Naive thymus-derived CD4-positive, alpha-beta T cell (primary cell): ENCODE data around the gene SEC14L2. TPM values are rescaled to one million over a fixed set of nuclear protein-coding genes. Genes with fewer than 3 reads are reported as not detected.
"Not testable (repeated sequence)": the region's sequence is repeated elsewhere in the genome, so short reads cannot be mapped to it uniquely, and the experiment has no call there.

Source experiments
- ATAC-seq: fragments of 150-1000 bp; cut with Tn5 transposase; 2 replicates; pipeline ENCODE4 v1.10.0; 2021; ENCODE audit warnings: mild to moderate bottlenecking, moderate library complexity
- CTCF ChIA-PET: fragments of 350-600 bp; sonication (Branson Sonifier 250); formaldehyde crosslinking; loops from one replicate; lab custom pipeline; 2021; ENCODE audit warnings: antibody characterized with exemption; lab: Charles Lee
- POLR2A ChIA-PET: fragments of 350-600 bp; sonication (Branson Sonifier 250); formaldehyde crosslinking; loops from one replicate; lab custom pipeline; 2021; ENCODE audit warnings: antibody characterized with exemption, inconsistent platforms; lab: Charles Lee
- DNase-seq, 9 donors: peaks; one replicate each; pipeline versions ENCODE4 v3.0.0 to v3.0.0-alpha.2; 2020 to 2022; ENCODE audit warnings: mixed read lengths in 1 of 9
- H3K27ac ChIP-seq: one replicate; pipeline ENCODE4 v1.7.0; 2013; ENCODE audit warnings: mild to moderate bottlenecking, low read depth, low read length, moderate library complexity
- H3K27me3 ChIP-seq, 2 donors: one replicate each; pipeline ENCODE4 v1.7.0; 2013; ENCODE audit warnings: low read length in 2 of 2, mild to moderate bottlenecking in 2 of 2, moderate library complexity in 2 of 2; ENCODE audit not compliant: control insufficient read depth in 2 of 2, insufficient read depth in 2 of 2
- H3K36me3 ChIP-seq, 3 experiments: 1 replicate in 2 of 3; 2 replicates in 1 of 3; pipeline ENCODE4 v1.7.0; 2013; ENCODE audit warnings: low read length in 3 of 3, mild to moderate bottlenecking in 3 of 3, moderate library complexity in 1 of 3; ENCODE audit not compliant: insufficient read depth in 3 of 3, control insufficient read depth in 2 of 3
- H3K4me1 ChIP-seq, 2 donors: one replicate each; pipeline ENCODE4 v1.7.0; 2013; ENCODE audit warnings: low read length in 2 of 2, mild to moderate bottlenecking in 2 of 2, moderate library complexity in 1 of 2; ENCODE audit not compliant: control insufficient read depth in 2 of 2, insufficient read depth in 2 of 2
- H3K4me3 ChIP-seq: 2 replicates; pipeline ENCODE4 v1.7.0; 2013; ENCODE audit warnings: mild to moderate bottlenecking, low read length
- H3K9me3 ChIP-seq, 3 experiments: 1 replicate in 2 of 3; 2 replicates in 1 of 3; pipeline ENCODE4 v1.7.0; 2013; ENCODE audit warnings: low read length in 3 of 3; ENCODE audit not compliant: control insufficient read depth in 2 of 3
- H3K27ac Mint-ChIP-seq, 9 donors: one replicate each; pipeline ENCODE4 v1.8.0; 2020 to 2022; ENCODE audit warnings: mixed read lengths in 9 of 9, mild to moderate bottlenecking in 8 of 9, moderate library complexity in 5 of 9, inconsistent platforms in 2 of 9
- H3K27me3 Mint-ChIP-seq, 5 donors: one replicate each; pipeline ENCODE4 v1.8.0; 2021 to 2022; ENCODE audit warnings: mixed read lengths in 5 of 5, mild to moderate bottlenecking in 1 of 5
- H3K36me3 Mint-ChIP-seq, 5 donors: one replicate each; pipeline ENCODE4 v1.8.0; 2020 to 2022; ENCODE audit warnings: mixed read lengths in 5 of 5, mild to moderate bottlenecking in 3 of 5, inconsistent platforms in 1 of 5
- H3K4me1 Mint-ChIP-seq, 7 donors: one replicate each; pipeline ENCODE4 v1.8.0; 2020 to 2022; ENCODE audit warnings: mixed read lengths in 7 of 7, mild to moderate bottlenecking in 3 of 7, inconsistent platforms in 1 of 7
- H3K4me3 Mint-ChIP-seq, 10 donors: one replicate each; pipeline ENCODE4 v1.8.0; 2020 to 2022; ENCODE audit warnings: mild to moderate bottlenecking in 10 of 10, mixed read lengths in 10 of 10, moderate library complexity in 6 of 10, inconsistent platforms in 2 of 10
- H3K9me3 Mint-ChIP-seq, 11 donors: one replicate each; pipeline ENCODE4 v1.8.0; 2020 to 2022; ENCODE audit warnings: mixed read lengths in 11 of 11, mild to moderate bottlenecking in 4 of 11, inconsistent platforms in 1 of 11, moderate library complexity in 1 of 11
- intact Hi-C, 2 donors: fragments of 100-400 bp; cut with micrococcal nuclease; formaldehyde crosslinking; loops; one replicate each; pipeline ENCODE4 v1.15.1; 2023
- polyA plus RNA-seq, 2 donors: library from polyadenylated mRNA; unstranded; fragments of 300-500 nt; fragmentation: Illumina TruSeq; gene quantifications; one replicate each; pipeline ENCODE4 v1.2.3, GENCODE V29; 2021
- total RNA-seq, 6 experiments: library from RNA in 5 of 6; stranded (reverse) in 5 of 6; gene quantifications; 1 replicate in 5 of 6; 2 replicates in 1 of 6; pipeline ENCODE4 v1.2.3 and lab custom pipeline; 2021 to 2026

The SEC14L2 gene
- total and polyA plus RNA-seq, 7 experiments from 2014 or later: 10.7 to 147 (median 16.5) TPM

DNA sequence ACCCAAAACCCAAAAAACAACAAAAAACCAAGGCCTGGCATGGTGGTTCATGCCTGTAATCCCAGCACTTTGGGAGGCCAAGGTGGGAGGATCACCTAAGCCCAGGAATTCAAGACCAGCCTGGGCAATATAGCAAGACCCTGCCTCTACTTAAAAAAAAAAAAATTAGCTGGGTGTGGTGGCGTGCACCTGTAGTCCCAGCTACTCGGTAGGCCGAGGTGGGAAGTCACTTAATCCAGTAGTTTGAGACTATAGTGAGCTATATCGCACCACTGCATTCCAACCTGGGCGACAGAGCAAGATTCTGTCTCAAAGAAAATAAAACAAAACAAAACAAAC, 5.9 kb downstream of the SEC14L2 start:
- Mint-ChIP-seq H3K36me3 (peaks cover 0 to 20% (median 3%) of the 10 kb centered on the region in 5 donors), H3K4me1 (peaks cover 13 to 31% (median 18%) of the 10 kb centered on the region in 7 donors), H3K27ac (peak overlapping the region in 1 of 9 donors; percentile 32)
- POLR2A ChIA-PET: interaction anchor here (0.9 to 2.8 kb wide), 3 partner anchors 11 to 24 kb away, joined by 3 to 19 read pairs (median 5); partner anchors contain the start of gene MTFP1
- H3K27ac ChIP-seq, H3K27me3 ChIP-seq, CTCF ChIA-PET, H3K9me3 Mint-ChIP-seq, DNase-seq, H3K4me3 Mint-ChIP-seq, H3K4me3 ChIP-seq, ATAC-seq, H3K27me3 Mint-ChIP-seq, H3K9me3 ChIP-seq, intact Hi-C loops: not testable (repeated sequence)
- Histone ChIP-seq H3K4me1 (peaks cover 6 to 13% of the 10 kb centered on the region in 2 donors), H3K36me3 (peaks cover 0 to 26% (median 0%) of the 10 kb centered on the region in 3 experiments)

DNA sequence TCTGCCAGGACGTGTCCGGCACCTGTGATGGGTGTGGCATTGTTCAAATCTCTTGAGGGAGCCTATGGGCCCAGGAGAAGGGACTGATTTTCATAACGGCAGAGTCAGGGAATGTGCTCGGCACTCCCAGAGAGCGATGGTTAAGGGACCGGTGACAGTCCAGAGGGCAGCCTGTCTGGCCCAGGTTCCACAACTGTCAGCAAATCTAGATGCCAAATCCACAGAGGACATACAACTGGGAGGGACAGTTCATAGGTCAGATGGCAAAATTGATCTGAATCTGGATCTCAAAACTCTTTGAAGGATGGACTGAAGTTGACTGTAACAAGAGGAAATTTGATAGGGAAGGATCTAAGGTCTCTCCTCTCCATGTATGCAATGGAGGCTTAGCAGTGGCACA, 7.5 kb downstream of the SEC14L2 start:
- Histone ChIP-seq H3K27me3 (no peaks in the 10 kb centered on the region), H3K4me3 (no peak overlapping the region), H3K4me1 (no peaks in the 10 kb centered on the region), H3K27ac (no peak overlapping the region), H3K36me3 (peaks cover 0 to 42% (median 0%) of the 10 kb centered on the region in 3 experiments), H3K9me3 (no peaks in the 10 kb centered on the region)
- no peak for ATAC-seq
- no peak for DNase-seq
- no peaks in the 10 kb centered on the region for H3K9me3 Mint-ChIP-seq
- H3K27me3 Mint-ChIP-seq: no peaks in the 10 kb centered on the region
- ChIA-PET POLR2A (interaction anchor here (0.6 to 4.3 kb wide), 3 partner anchors 13 to 48 kb away, joined by 4 to 29 read pairs (median 5); no protein-coding TSS in a partner anchor), CTCF (no interaction called here)
- peak overlapping the region in 5 of 9 donors; percentile 4 to 56 (median 26) for H3K27ac Mint-ChIP-seq
- peaks cover 0 to 15% (median 2%) of the 10 kb centered on the region in 7 donors for H3K4me1 Mint-ChIP-seq
- intact Hi-C loops: no loop called here
- H3K4me3 Mint-ChIP-seq: no peak overlapping the region
- peaks cover 0 to 21% (median 4%) of the 10 kb centered on the region in 5 donors for H3K36me3 Mint-ChIP-seq

GRCh38 chr22:30405731-30406130, 8.9 kb downstream of the SEC14L2 start:
- intact Hi-C loops: no loop called here
- H3K27ac Mint-ChIP-seq: peak overlapping the region in 6 of 9 donors; percentile 21 to 51 (median 32)
- peaks cover 2 to 16% (median 2%) of the 10 kb centered on the region in 7 donors for H3K4me1 Mint-ChIP-seq
- Histone ChIP-seq H3K36me3 (peaks cover 0 to 56% (median 0%) of the 10 kb centered on the region in 3 experiments), H3K4me3 (no peak overlapping the region), H3K4me1 (peaks cover 0 to 1% of the 10 kb centered on the region in 2 donors), H3K9me3 (no peaks in the 10 kb centered on the region), H3K27ac (no peak overlapping the region), H3K27me3 (no peaks in the 10 kb centered on the region)
- ChIA-PET POLR2A (interaction anchor here (0.5 to 4.3 kb wide), 5 partner anchors 9 to 26 kb away, joined by 3 to 29 read pairs (median 5); partner anchors contain the start of gene SEC14L2), CTCF (interaction anchor here (0.9 to 1.6 kb wide), 3 partner anchors 16 to 117 kb away, joined by 3 to 4 read pairs (median 4); partner anchors contain the start of gene CASTOR1)
- DNase-seq (no peak), ATAC-seq (no peak)
- peaks cover 0 to 28% (median 4%) of the 10 kb centered on the region in 5 donors for H3K36me3 Mint-ChIP-seq
- no peak overlapping the region for H3K4me3 Mint-ChIP-seq
- H3K9me3 Mint-ChIP-seq: no peaks in the 10 kb centered on the region
- H3K27me3 Mint-ChIP-seq: no peaks in the 10 kb centered on the region

DNA sequence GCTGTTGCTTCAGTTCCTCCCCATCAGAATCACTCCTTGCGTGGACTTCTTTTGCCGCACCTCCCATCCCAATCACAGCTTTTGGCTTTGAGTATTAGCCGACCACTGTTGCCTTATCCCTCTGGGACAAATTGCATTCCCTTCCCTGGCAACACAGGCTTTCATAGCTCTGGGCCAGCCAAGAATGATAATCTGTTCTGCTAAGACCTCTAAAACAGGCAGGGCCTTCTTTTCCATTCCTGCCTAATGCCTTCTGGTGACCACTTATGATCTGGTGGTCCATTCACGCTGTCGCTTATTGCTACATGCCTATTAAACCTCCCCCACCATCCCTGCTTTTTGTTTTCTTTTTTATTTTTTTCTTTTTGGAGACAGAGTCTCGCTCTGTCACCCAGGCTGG, 9.6 kb downstream of the SEC14L2 start:
- Mint-ChIP-seq H3K4me3 (no peak overlapping the region), H3K27me3 (no peaks in the 10 kb centered on the region), H3K36me3 (peaks cover 0 to 33% (median 7%) of the 10 kb centered on the region in 5 donors), H3K27ac (peak overlapping the region in 1 of 9 donors; percentile 66), H3K4me1 (peaks cover 2 to 18% (median 9%) of the 10 kb centered on the region in 7 donors), H3K9me3 (no peaks in the 10 kb centered on the region)
- no peak for ATAC-seq
- Histone ChIP-seq H3K4me3 (no peak overlapping the region), H3K27me3 (no peaks in the 10 kb centered on the region), H3K9me3 (no peaks in the 10 kb centered on the region), H3K4me1 (peaks cover 0 to 8% of the 10 kb centered on the region in 2 donors), H3K36me3 (peaks cover 0 to 57% (median 0%) of the 10 kb centered on the region in 3 experiments), H3K27ac (no peak overlapping the region)
- ChIA-PET CTCF (interaction anchor here (1.5 to 1.6 kb wide), 2 partner anchors 16 to 118 kb away, joined by 4 read pairs; partner anchors contain the start of gene CASTOR1), POLR2A (interaction anchor here (0.5 to 4.3 kb wide), 5 partner anchors 8 to 52 kb away, joined by 3 to 29 read pairs (median 5); partner anchors contain the start of gene SEC14L2)
- no peak for DNase-seq
- intact Hi-C loops: no loop called here

GRCh38 chr22:30408388-30409102, 11.7 kb downstream of the SEC14L2 start:
- Mint-ChIP-seq H3K27me3 (no peaks in the 10 kb centered on the region), H3K9me3 (no peaks in the 10 kb centered on the region), H3K27ac (peak overlapping the region in 4 of 9 donors; percentile 17 to 41 (median 22)), H3K36me3 (peaks cover 3 to 42% (median 12%) of the 10 kb centered on the region in 5 donors), H3K4me3 (no peak overlapping the region), H3K4me1 (peaks cover 12 to 37% (median 27%) of the 10 kb centered on the region in 7 donors)
- peaks cover 0 to 62% (median 0%) of the 10 kb centered on the region in 3 experiments for H3K36me3 ChIP-seq
- DNase-seq: no peak
- peaks cover 0 to 18% of the 10 kb centered on the region in 2 donors for H3K4me1 ChIP-seq
- intact Hi-C loops: no loop called here
- ChIA-PET POLR2A (interaction anchor here (4.3 to 8.4 kb wide), 2 partner anchors 11 to 15 kb away, joined by 29 to 52 read pairs; partner anchors contain the start of gene SEC14L2), CTCF (no interaction called here)
- no peak for ATAC-seq
- H3K27ac ChIP-seq: no peak overlapping the region
- no peak overlapping the region for H3K4me3 ChIP-seq
- H3K9me3 ChIP-seq: no peaks in the 10 kb centered on the region
- no peaks in the 10 kb centered on the region for H3K27me3 ChIP-seq

DNA sequence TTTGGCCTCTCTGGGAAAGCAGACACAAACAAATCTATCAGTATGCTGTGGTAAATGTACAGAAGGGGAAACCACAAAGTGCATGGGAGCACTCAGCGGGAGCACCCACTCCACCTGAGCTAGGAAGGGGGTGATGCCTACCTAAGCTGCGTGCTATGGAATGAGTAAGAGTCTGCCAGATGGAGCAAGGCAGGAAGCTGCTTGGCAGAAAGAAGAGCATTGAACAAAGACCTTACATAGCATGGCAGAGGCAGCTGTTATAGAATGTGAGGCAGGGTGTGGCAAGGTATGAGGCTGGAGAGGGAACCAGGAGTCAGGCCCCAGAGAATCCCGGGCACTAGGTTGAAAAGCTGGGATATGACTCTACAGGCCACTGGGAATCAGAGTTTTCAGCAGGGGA, 15.0 kb downstream of the SEC14L2 start:
- peaks cover 8 to 44% (median 24%) of the 10 kb centered on the region in 5 donors for H3K36me3 Mint-ChIP-seq
- no peak overlapping the region for H3K4me3 ChIP-seq
- intact Hi-C loops: no loop called here
- no peak overlapping the region for H3K27ac ChIP-seq
- peak overlapping the region in 3 of 10 donors; percentile 23 to 55 (median 29) for H3K4me3 Mint-ChIP-seq
- H3K9me3 ChIP-seq: no peaks in the 10 kb centered on the region
- DNase-seq (peak in 1 of 9 donors; percentile 8), ATAC-seq (no peak)
- no peaks in the 10 kb centered on the region for H3K27me3 ChIP-seq
- ChIA-PET CTCF (interaction anchor here (0.6 to 2.1 kb wide), 5 partner anchors 12 to 122 kb away, joined by 3 to 8 read pairs (median 4); partner anchors contain the start of gene CASTOR1), POLR2A (interaction anchor here (0.6 to 8.4 kb wide), 3 partner anchors 12 to 355 kb away, joined by 3 to 90 read pairs (median 52); partner anchors contain the start of genes MTFP1 and SEC14L2)
- H3K27me3 Mint-ChIP-seq: no peaks in the 10 kb centered on the region
- H3K4me1 Mint-ChIP-seq: peaks cover 22 to 62% (median 55%) of the 10 kb centered on the region in 7 donors
- H3K36me3 ChIP-seq: peaks cover 0 to 57% (median 6%) of the 10 kb centered on the region in 3 experiments
- H3K4me1 ChIP-seq: peaks cover 0 to 38% of the 10 kb centered on the region in 2 donors
- H3K27ac Mint-ChIP-seq: peak overlapping the region in 8 of 9 donors; percentile 69 to 96 (median 88)
- peaks cover 0 to 2% (median 0%) of the 10 kb centered on the region in 11 donors for H3K9me3 Mint-ChIP-seq
